ENCODE measurements around the gene MUSTN1.

Gene MUSTN1

GRCh38 chr3:52851348-52851747 is 16.5 kb upstream of the MUSTN1 start:
- no peak for FAIRE-seq

GRCh38 chr3:52849656-52850055 is 14.8 kb upstream of the MUSTN1 start:
- FAIRE-seq = no peak

- no peak for FAIRE-seq
Observed at GRCh38 chr3:52848617-52849016, 13.8 kb upstream of the MUSTN1 start.

GRCh38 chr3:52847726-52848125 is 12.9 kb upstream of the MUSTN1 start:
- no peak for FAIRE-seq

- no peak for FAIRE-seq
Observed at GRCh38 chr3:52847241-52847640, 12.4 kb upstream of the MUSTN1 start.

- FAIRE-seq = no peak
Observed at GRCh38 chr3:52846432-52846965, 11.7 kb upstream of the MUSTN1 start.

GRCh38 chr3:52845691-52846431 is 11.0 kb upstream of the MUSTN1 start:
- FAIRE-seq = no peak

GRCh38 chr3:52845157-52845556 is 10.3 kb upstream of the MUSTN1 start:
- FAIRE-seq = no peak

GRCh38 chr3:52844290-52844975 is 9.6 kb upstream of the MUSTN1 start:
- FAIRE-seq = no peak

GRCh38 chr3:52843881-52844280 is 9.1 kb upstream of the MUSTN1 start:
- no peak for FAIRE-seq

GRCh38 chr3:52843108-52843865 is 8.5 kb upstream of the MUSTN1 start:
- no peak for FAIRE-seq

GRCh38 chr3:52842424-52842823 is 7.6 kb upstream of the MUSTN1 start:
- no peak for FAIRE-seq

- FAIRE-seq = no peak
Observed at GRCh38 chr3:52841981-52842340, 7.1 kb upstream of the MUSTN1 start.

- no peak for FAIRE-seq
Observed at GRCh38 chr3:52841211-52841980, 6.6 kb upstream of the MUSTN1 start.

GRCh38 chr3:52839892-52840545 is 5.2 kb upstream of the MUSTN1 start:
- no peak for FAIRE-seq

- FAIRE-seq = no peak
Observed at GRCh38 chr3:52839268-52839575, 4.4 kb upstream of the MUSTN1 start.

- FAIRE-seq = no peak
Observed at GRCh38 chr3:52838561-52839267, 3.9 kb upstream of the MUSTN1 start.

- no peak for FAIRE-seq
Observed at GRCh38 chr3:52836986-52837385, 2.2 kb upstream of the MUSTN1 start.

GRCh38 chr3:52836471-52836845 is 1.6 kb upstream of the MUSTN1 start:
- no peak for FAIRE-seq

GRCh38 chr3:52835766-52836470 is 1.1 kb upstream of the MUSTN1 start:
- no peak for FAIRE-seq

GRCh38 chr3:52833202-52833601 is 1.6 kb downstream of the MUSTN1 start:
- no peak for FAIRE-seq
